ENCODE results near the gene TMEFF1. TPM values are rescaled to one million over a fixed set of nuclear protein-coding genes. Genes with fewer than 3 reads are reported as not detected.

TMEFF1 gene
- total RNA-seq, 1 experiment from 2014 or later, result 2.7 TPM

GRCh38 chr9:100554935-100555401 is 82.0 kb downstream of the TMEFF1 start:
- no peak overlapping the region for H3K4me3 Mint-ChIP-seq (ENCODE audit: unreplicated experiment)
- BruUV-seq (replicated peaks), result no TSS peak
- TF ChIP-seq CTCF (IDR thresholded peaks at IDR 0.05; ENCODE audit: insufficient read depth in 1 of 2, low read depth in 1 of 2, low read length in 1 of 2, severe bottlenecking in 1 of 2, unreplicated experiment in 1 of 2), result no peak
- H3K36me3 Mint-ChIP-seq (ENCODE audit: insufficient read depth, unreplicated experiment), result no peaks in the 10 kb centered on the region
- no peaks in the 10 kb centered on the region for H3K4me1 ChIP-seq
- no peaks in the 10 kb centered on the region for H3K27me3 ChIP-seq (replicated peaks; ENCODE audit: control insufficient read depth, insufficient read depth, low read length)
- ChIA-PET POLR2A (no interaction called here), CTCF (no interaction called here)
- no peak for DNase-seq
- no peaks in the 10 kb centered on the region for H3K9me3 Mint-ChIP-seq (ENCODE audit: unreplicated experiment)
- intact Hi-C loops (cut with micrococcal nuclease; ENCODE audit: unreplicated experiment), result no loop called here
- no peak overlapping the region for H3K4me3 ChIP-seq (ENCODE audit: low read depth, low read length)
- no peaks in the 10 kb centered on the region for H3K36me3 ChIP-seq (ENCODE audit: control insufficient read depth, insufficient read depth, low read length)
- H3K9me3 ChIP-seq, result no peaks in the 10 kb centered on the region
- no peaks in the 10 kb centered on the region for H3K4me1 Mint-ChIP-seq (ENCODE audit: low read depth, unreplicated experiment)
- H3K27me3 Mint-ChIP-seq (ENCODE audit: insufficient read depth, unreplicated experiment), result no peaks in the 10 kb centered on the region
- no peak overlapping the region for H3K27ac Mint-ChIP-seq (ENCODE audit: unreplicated experiment)

GRCh38 chr9:100555471-100555870 is 82.5 kb downstream of the TMEFF1 start:
- intact Hi-C loops (cut with micrococcal nuclease; ENCODE audit: unreplicated experiment), result no loop called here
- CTCF ChIA-PET, result no interaction called here
- Histone ChIP-seq H3K27me3 (replicated peaks; ENCODE audit: control insufficient read depth, insufficient read depth, low read length) (no peaks in the 10 kb centered on the region), H3K9me3 (no peaks in the 10 kb centered on the region), H3K4me3 (ENCODE audit: low read depth, low read length) (no peak overlapping the region), H3K36me3 (ENCODE audit: control insufficient read depth, insufficient read depth, low read length) (no peaks in the 10 kb centered on the region), H3K4me1 (no peaks in the 10 kb centered on the region)
- Mint-ChIP-seq H3K27ac (ENCODE audit: unreplicated experiment) (no peak overlapping the region), H3K4me1 (ENCODE audit: low read depth, unreplicated experiment) (no peaks in the 10 kb centered on the region), H3K36me3 (ENCODE audit: insufficient read depth, unreplicated experiment) (no peaks in the 10 kb centered on the region), H3K4me3 (ENCODE audit: unreplicated experiment) (no peak overlapping the region), H3K27me3 (ENCODE audit: insufficient read depth, unreplicated experiment) (no peaks in the 10 kb centered on the region), H3K9me3 (ENCODE audit: unreplicated experiment) (no peaks in the 10 kb centered on the region)
- DNase-seq, result no peak
- POLR2A ChIA-PET, result no interaction called here
- BruUV-seq (replicated peaks), result no TSS peak
- no peak for TF ChIP-seq CTCF (IDR thresholded peaks at IDR 0.05; ENCODE audit: insufficient read depth in 1 of 2, low read depth in 1 of 2, low read length in 1 of 2, severe bottlenecking in 1 of 2, unreplicated experiment in 1 of 2)

- Mint-ChIP-seq H3K4me1 (ENCODE audit: low read depth, unreplicated experiment) (no peaks in the 10 kb centered on the region), H3K27me3 (ENCODE audit: insufficient read depth, unreplicated experiment) (no peaks in the 10 kb centered on the region), H3K4me3 (ENCODE audit: unreplicated experiment) (no peak overlapping the region), H3K36me3 (ENCODE audit: insufficient read depth, unreplicated experiment) (no peaks in the 10 kb centered on the region), H3K9me3 (ENCODE audit: unreplicated experiment) (no peaks in the 10 kb centered on the region), H3K27ac (ENCODE audit: unreplicated experiment) (no peak overlapping the region)
- Histone ChIP-seq H3K27me3 (replicated peaks; ENCODE audit: control insufficient read depth, insufficient read depth, low read length) (no peaks in the 10 kb centered on the region), H3K4me1 (no peaks in the 10 kb centered on the region), H3K4me3 (ENCODE audit: low read depth, low read length) (no peak overlapping the region), H3K9me3 (no peaks in the 10 kb centered on the region), H3K36me3 (ENCODE audit: control insufficient read depth, insufficient read depth, low read length) (no peaks in the 10 kb centered on the region)
- CTCF ChIA-PET, result no interaction called here
- DNase-seq, result no peak
- intact Hi-C loops (cut with micrococcal nuclease; ENCODE audit: unreplicated experiment), result no loop called here
- BruUV-seq (replicated peaks), result no TSS peak
- POLR2A ChIA-PET, result no interaction called here
- TF ChIP-seq CTCF (IDR thresholded peaks at IDR 0.05; ENCODE audit: insufficient read depth in 1 of 2, low read depth in 1 of 2, low read length in 1 of 2, severe bottlenecking in 1 of 2, unreplicated experiment in 1 of 2), result no peak
Measured at GRCh38 chr9:100557053-100557452, 84.1 kb downstream of the TMEFF1 start.
